GM19035 (cell line): ENCODE results near the gene PCDH12.

Source experiments
- ATAC-seq: cut with Tn5 transposase; IDR thresholded peaks from one replicate; pipeline ENCODE4 v1.9.1; 2021; ENCODE audit not compliant: unreplicated experiment

PCDH12 gene

DNA sequence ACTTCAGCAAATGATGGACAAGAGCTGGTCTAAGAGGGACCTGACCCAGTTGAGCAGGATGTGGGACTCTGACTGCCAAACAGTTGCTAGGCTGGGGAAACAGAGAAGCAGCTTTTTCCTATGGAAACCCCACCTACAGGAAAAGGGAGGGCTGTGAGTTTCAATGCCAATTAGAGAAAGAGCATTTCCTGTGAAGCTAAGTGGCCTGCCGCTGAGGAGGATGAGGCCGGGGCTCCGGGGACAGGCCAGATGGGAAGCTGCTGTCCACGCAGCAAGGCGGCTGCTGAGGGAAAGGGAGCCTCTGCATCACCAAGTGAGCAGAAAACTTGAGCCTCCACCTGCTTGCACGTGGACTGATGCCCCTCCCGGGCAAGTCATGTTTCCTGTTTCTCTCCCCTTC is at the start of gene PCDH12:
Gene PCDH12 (minus strand): TSS at position 90 of the 400 bp plus-strand sequence. CDS start 351 bp downstream, outside the sequence.
- no peak for ATAC-seq

GRCh38 chr5:142007237-142007544 is 49.2 kb upstream of the PCDH12 start:
- ATAC-seq: no peak

DNA sequence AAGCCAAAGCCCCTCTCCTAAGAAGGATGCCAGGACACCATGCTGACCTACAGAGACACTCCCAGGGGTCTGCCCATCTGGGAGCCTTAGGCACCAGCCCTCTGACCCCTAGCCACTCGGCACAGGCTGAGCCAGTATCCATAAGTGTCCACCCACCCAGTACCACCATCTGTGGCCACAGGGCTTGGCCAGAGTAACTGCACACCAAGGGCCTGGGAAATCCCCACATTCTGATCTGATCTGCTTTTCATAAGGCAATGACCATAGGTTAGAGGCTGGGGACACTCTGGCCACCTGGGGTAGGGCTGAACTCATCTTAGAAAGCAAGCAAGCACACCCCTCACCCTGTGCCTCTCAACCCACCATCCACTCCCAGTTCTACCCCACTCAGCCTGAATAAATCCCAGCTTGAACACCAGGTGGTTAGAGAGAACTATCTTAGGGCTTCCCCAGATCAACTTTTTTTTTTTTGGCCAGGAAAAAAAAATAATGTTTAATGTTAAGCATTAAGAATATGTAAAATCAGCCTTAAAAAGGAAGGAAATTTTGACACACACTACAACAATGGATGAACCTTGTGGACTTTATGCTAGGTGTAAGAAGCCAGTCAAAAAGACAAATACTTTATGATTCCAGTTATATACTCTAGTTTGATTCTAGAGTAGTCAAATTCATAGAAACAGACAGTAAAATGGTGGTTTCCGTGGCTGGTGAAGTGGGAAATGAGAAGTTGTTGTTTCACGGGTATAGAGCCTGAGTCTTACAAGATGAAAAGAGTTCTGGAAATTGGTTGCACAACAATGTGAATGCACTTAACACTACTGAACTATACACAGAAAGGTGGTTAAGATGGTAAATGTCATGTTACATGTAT is 48.6 kb upstream of the PCDH12 start:
- ATAC-seq: no peak

- ATAC-seq: no peak
These were observed 45.3 kb upstream of the PCDH12 start for GRCh38 chr5:142003266-142003800.

DNA sequence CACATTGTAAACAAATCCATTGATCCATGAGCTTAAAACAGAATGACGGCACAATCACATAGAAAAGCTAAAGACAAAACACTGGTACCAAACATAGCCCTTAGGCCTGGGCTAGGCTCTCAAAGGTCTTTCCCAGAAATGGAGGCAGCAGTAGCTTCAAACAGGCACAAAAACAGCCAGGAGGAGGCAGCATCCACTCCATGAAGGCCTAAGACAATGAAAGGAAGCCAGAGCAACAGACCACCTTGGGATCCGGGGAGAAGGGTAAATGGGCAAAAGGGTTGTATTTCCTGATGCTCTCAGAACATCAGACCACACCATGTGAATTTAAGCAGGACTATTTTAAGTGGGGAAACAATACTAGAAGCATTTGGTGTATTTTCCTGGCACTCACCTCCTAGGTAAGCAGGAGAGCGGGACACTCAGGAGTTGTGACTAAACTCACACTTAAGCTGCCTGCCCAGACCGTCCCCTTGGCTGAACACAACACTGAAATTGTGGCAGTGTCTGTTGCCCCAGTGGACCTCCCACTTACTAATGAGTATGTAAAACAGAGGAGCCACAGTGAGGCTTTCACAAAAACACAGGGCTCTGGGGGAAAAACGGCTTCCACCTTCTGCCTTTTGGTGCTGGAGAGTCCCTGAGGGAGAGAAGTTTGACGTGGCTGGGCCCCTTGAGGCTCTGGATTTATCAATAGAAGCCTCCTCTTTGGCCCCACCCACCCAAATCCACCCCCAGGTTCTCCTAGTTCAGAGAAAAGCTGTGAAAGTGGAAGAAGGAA is 42.9 kb upstream of the PCDH12 start:
- ATAC-seq: no peak

GRCh38 chr5:142000173-142000572 is 42.2 kb upstream of the PCDH12 start:
- ATAC-seq: no peak

GRCh38 chr5:141997358-141997960 is 39.5 kb upstream of the PCDH12 start:
- no peak for ATAC-seq

DNA sequence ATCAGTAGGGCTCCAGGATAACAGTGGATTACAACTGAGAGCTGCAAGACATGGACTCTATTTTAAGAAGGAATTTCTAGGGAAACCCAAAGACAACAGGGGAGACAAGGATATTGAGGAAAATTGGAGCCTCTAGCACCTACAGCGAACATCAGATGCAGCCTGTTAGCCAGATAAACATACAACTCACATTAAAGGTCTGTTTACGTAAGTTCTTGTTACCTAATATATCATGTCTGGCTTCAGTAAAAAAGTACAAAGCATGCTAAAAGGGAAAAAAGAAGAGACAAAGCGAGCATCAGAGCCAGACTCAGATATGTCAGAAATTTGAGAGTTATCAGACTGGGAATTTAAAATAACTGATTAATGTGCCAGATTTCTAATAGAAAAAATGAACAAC is 37.7 kb upstream of the PCDH12 start:
- no peak for ATAC-seq

DNA sequence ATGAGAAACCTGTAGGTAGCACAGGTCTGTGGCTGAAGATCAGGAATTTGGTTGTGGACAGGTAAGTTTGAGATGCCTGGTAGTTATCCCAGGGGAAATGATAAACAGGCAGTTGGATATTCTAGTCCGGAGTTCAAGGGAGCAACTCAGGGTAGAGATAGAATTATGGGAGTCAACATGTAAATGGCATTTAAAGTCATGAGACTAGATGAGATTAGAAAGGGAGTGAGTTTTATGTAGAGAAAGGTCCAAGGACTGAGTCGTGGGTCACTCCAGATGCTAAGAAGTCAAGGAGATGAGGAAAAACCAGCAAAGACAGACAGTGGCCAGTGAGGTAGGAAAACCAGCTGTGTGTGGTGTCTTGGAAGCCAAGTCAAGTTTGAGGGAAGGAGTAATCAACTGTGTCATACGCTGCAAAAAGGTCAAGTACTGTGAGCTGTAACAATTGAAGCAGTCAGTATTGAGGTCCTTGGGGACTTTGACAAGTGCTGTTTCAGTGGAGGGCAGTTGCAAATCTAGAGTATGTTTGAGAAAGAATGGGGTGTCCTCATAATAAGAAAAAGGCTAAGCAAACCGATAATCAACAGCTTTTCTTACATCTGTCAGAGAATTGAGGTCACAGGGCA is 36.6 kb upstream of the PCDH12 start:
- no peak for ATAC-seq

DNA sequence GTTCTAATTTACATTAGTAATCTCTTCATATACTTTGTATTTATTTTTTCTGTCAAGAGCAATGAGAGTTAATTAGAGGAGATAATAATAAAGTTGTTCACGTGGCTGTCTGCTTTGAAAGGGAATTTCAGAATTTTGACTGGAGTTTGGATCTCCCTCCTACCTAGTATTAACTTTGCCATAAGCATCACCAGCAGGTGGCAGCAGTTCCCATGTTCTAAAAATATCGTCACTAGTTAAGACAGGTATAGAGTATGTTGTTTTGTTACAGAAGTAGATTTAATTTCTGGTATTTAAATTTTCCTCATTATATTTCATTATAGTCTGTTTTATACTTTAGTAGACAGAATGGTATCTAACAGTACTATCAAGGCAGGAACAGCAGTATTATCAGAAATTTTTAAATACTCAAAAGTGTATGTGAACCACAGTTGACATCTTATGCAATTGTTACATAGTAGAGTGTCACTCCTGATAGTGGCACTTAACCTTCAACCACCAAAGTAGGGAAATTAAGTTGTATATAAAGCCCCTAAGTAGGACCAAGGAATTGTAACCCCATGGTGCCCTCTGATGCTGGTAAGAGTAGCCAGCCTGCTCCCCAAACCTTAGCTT is 34.5 kb upstream of the PCDH12 start:
- peak; percentile 68 for ATAC-seq

DNA sequence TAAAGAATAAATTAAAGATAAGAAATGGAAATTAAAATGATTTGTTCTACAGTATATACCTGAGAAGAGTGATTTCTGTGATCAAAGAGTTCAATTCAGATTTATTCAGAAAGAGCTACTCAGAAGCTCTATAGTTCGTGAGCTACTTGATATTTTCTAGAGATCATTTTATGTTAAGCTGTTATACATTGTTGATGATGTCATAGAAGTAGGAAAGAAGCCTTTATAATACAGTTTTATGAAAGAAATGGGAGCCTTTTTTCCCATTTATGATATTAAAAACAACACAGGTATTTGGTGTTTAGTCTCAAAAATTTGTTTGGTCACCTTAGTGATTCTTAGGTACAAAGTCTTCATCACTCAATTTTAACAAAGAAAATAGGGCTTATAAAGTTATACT is 31.7 kb upstream of the PCDH12 start:
- ATAC-seq: no peak

- no peak for ATAC-seq
These were observed 28.1 kb upstream of the PCDH12 start for GRCh38 chr5:141986072-141986471.

- no peak for ATAC-seq
These were observed 24.6 kb upstream of the PCDH12 start for GRCh38 chr5:141982626-141983025.

DNA sequence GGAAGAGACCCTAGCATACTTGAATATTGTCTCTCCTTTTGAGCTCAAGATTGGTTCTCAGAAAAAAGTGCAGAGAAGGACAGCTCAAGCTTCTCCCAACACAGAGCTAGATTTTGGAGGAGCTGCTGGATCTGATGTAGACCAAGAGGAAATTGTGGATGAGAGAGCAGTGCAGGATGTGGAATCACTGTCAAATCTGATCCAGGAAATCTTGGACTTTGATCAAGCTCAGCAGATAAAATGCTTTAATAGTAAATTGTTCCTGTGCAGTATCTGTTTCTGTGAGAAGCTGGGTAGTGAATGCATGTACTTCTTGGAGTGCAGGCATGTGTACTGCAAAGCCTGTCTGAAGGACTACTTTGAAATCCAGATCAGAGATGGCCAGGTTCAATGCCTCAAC is 20.4 kb upstream of the PCDH12 start:
- no peak for ATAC-seq

DNA sequence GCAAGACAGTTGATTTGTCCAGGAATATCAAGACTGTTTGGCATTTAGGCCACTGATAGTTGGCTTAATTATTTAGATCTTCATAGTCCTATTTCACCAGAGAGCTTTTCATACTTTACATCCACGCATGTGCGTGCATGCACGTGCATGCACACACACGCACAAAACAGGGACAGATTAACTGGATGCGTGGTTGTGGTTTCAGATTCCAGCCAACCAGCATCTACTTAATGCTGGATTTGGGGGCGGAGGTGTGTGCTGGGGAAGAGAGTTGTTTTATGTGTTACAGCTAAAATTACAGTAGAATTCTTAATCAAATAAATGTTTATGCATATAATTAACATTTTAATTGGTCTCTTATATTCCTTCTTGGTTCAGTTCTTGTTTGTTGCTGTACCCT is 18.2 kb upstream of the PCDH12 start:
- ATAC-seq: no peak

DNA sequence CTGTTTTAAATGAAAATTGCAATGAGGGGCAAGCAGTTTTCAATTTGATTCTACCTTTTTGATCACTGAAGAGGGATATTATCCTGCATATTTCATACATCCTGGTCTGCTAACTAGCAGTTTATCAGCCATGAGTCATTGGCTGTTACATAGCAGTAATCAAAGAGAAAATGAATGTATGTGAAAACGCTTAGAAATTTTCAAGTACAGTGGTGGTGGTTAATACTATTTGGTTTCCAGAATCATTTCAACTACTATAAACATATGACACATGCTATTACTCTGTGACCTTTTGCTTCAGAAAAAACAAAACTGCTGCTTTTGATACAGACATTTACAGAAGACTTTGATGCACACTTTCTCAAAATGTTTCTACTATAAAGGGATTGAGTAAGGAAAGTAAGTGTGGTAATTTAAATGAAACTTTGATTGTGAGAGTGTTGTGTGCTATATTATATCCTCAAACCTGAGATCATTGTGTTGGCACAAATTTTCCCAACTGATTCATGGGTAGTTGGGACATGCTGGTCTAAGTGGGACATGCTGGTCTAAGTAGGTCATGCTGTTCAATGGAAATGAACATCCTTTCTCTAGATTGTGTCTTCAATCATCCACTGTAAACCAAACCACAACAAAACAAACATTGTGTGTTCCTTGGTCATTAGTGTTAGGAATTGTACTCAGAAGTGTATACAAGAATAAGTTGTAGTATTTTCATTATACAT is 16.0 kb upstream of the PCDH12 start:
- ATAC-seq: no peak

DNA sequence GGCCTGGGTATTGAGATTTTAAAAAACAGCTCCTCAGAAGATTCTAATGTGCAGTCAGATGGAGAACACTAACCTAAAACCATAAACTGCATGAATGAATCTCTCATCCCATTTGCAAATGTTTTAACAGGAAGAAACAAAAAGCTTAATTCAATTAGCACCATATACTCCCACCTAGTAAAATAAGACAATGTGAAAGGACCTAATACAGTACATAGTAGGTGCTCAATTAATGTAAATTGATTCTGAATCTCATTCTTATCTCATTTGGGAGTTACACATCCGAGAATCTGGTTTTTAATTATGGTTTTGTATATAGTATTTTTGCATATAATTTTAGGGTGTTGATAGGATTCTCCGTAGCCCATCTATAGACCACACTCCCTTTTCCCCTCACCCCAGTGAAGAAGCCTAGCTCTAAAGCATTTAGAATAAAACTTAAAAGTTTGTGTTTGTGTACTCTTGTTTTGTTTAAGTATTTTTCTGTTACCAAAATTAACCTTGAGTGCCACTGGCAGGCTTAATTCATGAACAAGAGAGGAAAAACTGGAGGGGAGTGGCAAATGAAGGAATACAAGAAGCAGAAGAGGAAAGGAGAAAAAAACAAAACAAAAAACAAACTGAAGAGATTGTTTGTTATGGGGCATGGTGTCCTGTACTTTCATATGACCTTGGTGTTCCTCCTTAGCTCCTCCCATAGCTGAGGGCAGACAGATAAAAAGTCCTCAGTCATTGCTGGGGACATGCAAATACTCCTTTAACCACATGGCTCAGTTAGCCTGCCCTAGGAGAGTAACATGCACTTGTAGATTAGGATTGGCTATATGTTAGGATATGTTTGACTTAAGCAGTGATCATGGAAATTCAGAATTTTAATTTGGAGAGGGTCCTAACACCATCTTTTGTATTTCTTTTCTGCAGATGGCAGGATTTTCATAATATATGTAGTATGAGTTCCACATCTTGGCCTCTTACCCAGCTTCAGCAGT is 12.1 kb upstream of the PCDH12 start:
- ATAC-seq: peak; percentile 49

GRCh38 chr5:141968914-141969608 is 11.1 kb upstream of the PCDH12 start, which contains the start of gene RNF14:
Gene RNF14 (plus strand): TSS chr5:141969105. CDS start chr5:141973589, 4,484 bp downstream.
- peak; percentile 90 for ATAC-seq
